Parathyroid adenoma (tissue), 2 donors: ENCODE data around the gene FAM43A.

Source experiments
- H2AFZ ChIP-seq: fragments of 300-600 bp; sonication (generic); one replicate; pipeline ENCODE4 v1.7.0; 2017; ENCODE audit warnings: antibody characterized with exemption, mild to moderate bottlenecking
- H3K27ac ChIP-seq: fragments of 300-600 bp; sonication (generic); one replicate; pipeline ENCODE4 v1.7.0; 2017
- H3K27me3 ChIP-seq: fragments of 300-600 bp; sonication (generic); one replicate; pipeline ENCODE4 v1.7.0; 2017; ENCODE audit warnings: low read length; ENCODE audit not compliant: control insufficient read depth, insufficient read depth
- H3K36me3 ChIP-seq: fragments of 300-600 bp; sonication (generic); one replicate; pipeline ENCODE4 v1.7.0; 2017; ENCODE audit warnings: low read length; ENCODE audit not compliant: control insufficient read depth, insufficient read depth
- H3K4me1 ChIP-seq: fragments of 300-600 bp; sonication (generic); one replicate; pipeline ENCODE4 v1.7.0; 2017; ENCODE audit warnings: control low read depth
- H3K4me2 ChIP-seq: fragments of 300-600 bp; sonication (generic); one replicate; pipeline ENCODE4 v1.7.0; 2017; ENCODE audit warnings: low read length
- H3K4me3 ChIP-seq: fragments of 300-600 bp; sonication (generic); one replicate; pipeline ENCODE4 v1.7.0; 2017; ENCODE audit warnings: low read depth, low read length
- H3K79me2 ChIP-seq: fragments of 300-600 bp; sonication (generic); one replicate; pipeline ENCODE4 v1.7.0; 2017; ENCODE audit warnings: control low read depth
- H3K9ac ChIP-seq: fragments of 300-600 bp; sonication (generic); one replicate; pipeline ENCODE4 v1.7.0; 2017; ENCODE audit warnings: mild to moderate bottlenecking
- H3K9me3 ChIP-seq: fragments of 300-600 bp; sonication (generic); one replicate; pipeline ENCODE4 v1.7.0; 2017; ENCODE audit warnings: low read length; ENCODE audit not compliant: control insufficient read depth
- CTCF ChIP-seq: fragments of 300-600 bp; sonication (generic); IDR thresholded peaks from one replicate; pipeline ENCODE4 v1.7.0; 2017; ENCODE audit warnings: antibody characterized with exemption, mild to moderate bottlenecking
- donor health status: primary hyperparathyroidism.

The FAM43A gene

GRCh38 chr3:194715022-194715800 lies 29.5 kb downstream of the FAM43A start:
- H3K4me3 ChIP-seq, result no peak overlapping the region
- H3K36me3 ChIP-seq, result no peaks in the 10 kb centered on the region
- H3K4me2 ChIP-seq, result no peak overlapping the region
- H3K27me3 ChIP-seq, result no peaks in the 10 kb centered on the region
- no peak overlapping the region for H3K27ac ChIP-seq
- H3K9ac ChIP-seq, result no peak overlapping the region
- no peak overlapping the region for H2AFZ ChIP-seq
- TF ChIP-seq CTCF, result no peak
- no peaks in the 10 kb centered on the region for H3K9me3 ChIP-seq
- no peaks in the 10 kb centered on the region for H3K79me2 ChIP-seq
- no peaks in the 10 kb centered on the region for H3K4me1 ChIP-seq

- no peak overlapping the region for H3K27ac ChIP-seq
- no peaks in the 10 kb centered on the region for H3K9me3 ChIP-seq
- H3K27me3 ChIP-seq, result no peaks in the 10 kb centered on the region
- no peak overlapping the region for H3K4me3 ChIP-seq
- no peaks in the 10 kb centered on the region for H3K79me2 ChIP-seq
- H3K9ac ChIP-seq, result no peak overlapping the region
- H3K36me3 ChIP-seq, result no peaks in the 10 kb centered on the region
- TF ChIP-seq CTCF, result no peak
- no peak overlapping the region for H2AFZ ChIP-seq
- H3K4me2 ChIP-seq, result no peak overlapping the region
- no peaks in the 10 kb centered on the region for H3K4me1 ChIP-seq
Observed at GRCh38 chr3:194718079-194718478, 32.4 kb downstream of the FAM43A start.

- Histone ChIP-seq H3K27me3 (no peaks in the 10 kb centered on the region), H3K4me2 (no peak overlapping the region), H3K9ac (no peak overlapping the region), H3K4me3 (no peak overlapping the region), H3K36me3 (no peaks in the 10 kb centered on the region), H3K27ac (no peak overlapping the region), H3K4me1 (no peaks in the 10 kb centered on the region), H2AFZ (no peak overlapping the region), H3K9me3 (no peaks in the 10 kb centered on the region), H3K79me2 (no peaks in the 10 kb centered on the region)
- no peak for TF ChIP-seq CTCF
Observed at GRCh38 chr3:194720048-194720447, 34.4 kb downstream of the FAM43A start.

- no peak overlapping the region for H3K9ac ChIP-seq
- no peaks in the 10 kb centered on the region for H3K27me3 ChIP-seq
- H3K4me2 ChIP-seq, result no peak overlapping the region
- H2AFZ ChIP-seq, result no peak overlapping the region
- H3K27ac ChIP-seq, result no peak overlapping the region
- no peak overlapping the region for H3K4me3 ChIP-seq
- TF ChIP-seq CTCF, result no peak
- no peaks in the 10 kb centered on the region for H3K9me3 ChIP-seq
- H3K4me1 ChIP-seq, result no peaks in the 10 kb centered on the region
- H3K36me3 ChIP-seq, result no peaks in the 10 kb centered on the region
- H3K79me2 ChIP-seq, result no peaks in the 10 kb centered on the region
Observed at GRCh38 chr3:194723846-194724618, 38.3 kb downstream of the FAM43A start.
